ENCODE data around the gene DNAJC5.
"Not testable (repeated sequence)": the region's sequence is repeated elsewhere in the genome, so short reads cannot be mapped to it uniquely, and the experiment has no call there.

GRCh38 chr20:63971960-63972311 lies 77.0 kb downstream of the DNAJC5 start:
- not testable (repeated sequence) for TF ChIP-seq CTCF (IDR thresholded peaks at IDR 0.05); POLR2AphosphoS5 (IDR thresholded peaks at IDR 0.05; ENCODE audit: low read depth, low read length)

All from Panc1 (cell line).